HEK293 (cell line): ENCODE results near the gene HOXD11.

Source experiments
- CTCF ChIA-PET: fragments of 350-600 bp; formaldehyde crosslinking; extraction: SDS; loops from one replicate; lab custom pipeline; 2021; ENCODE audit warnings: antibody characterized with exemption; lab: Yijun Ruan, JAX
- POLR2A ChIA-PET: fragments of 300-600 bp; formaldehyde crosslinking; extraction: SDS; loops from one replicate; lab custom pipeline; 2020; ENCODE audit warnings: antibody characterized with exemption, inconsistent platforms; lab: Yijun Ruan, JAX
- H3K27ac ChIP-seq: fragments of 200-500 bp; sonication (Bioruptor generic); 2 replicates; pipeline ENCODE4 v1.5.1; 2014; ENCODE audit warnings: low read depth, low read length, control low read depth, inconsistent platforms; ENCODE audit errors: extremely low read depth
- H3K36me3 ChIP-seq, 2 experiments: fragments of 200-500 bp in 1 of 2; sonication (Bioruptor generic) in 1 of 2; 1 replicate in 1 of 2; 2 replicates in 1 of 2; pipeline ENCODE4 v1.5.1; 2014 to 2017; ENCODE audit warnings: inconsistent platforms in 2 of 2, low read length in 2 of 2; ENCODE audit not compliant: control insufficient read depth in 2 of 2, insufficient read depth in 1 of 2
- H3K4me1 ChIP-seq: fragments of 200-500 bp; sonication (Bioruptor generic); 2 replicates; pipeline ENCODE4 v1.5.1; 2014; ENCODE audit warnings: mild to moderate bottlenecking, low read length, inconsistent platforms; ENCODE audit not compliant: control insufficient read depth, insufficient read depth
- H3K4me3 ChIP-seq: 2 replicates; pipeline ENCODE4 v1.5.1; 2011; ENCODE audit warnings: low read depth, mild to moderate bottlenecking, control low read depth, low read length, moderate library complexity
- H3K9me3 ChIP-seq: fragments of 200-500 bp; sonication (Bioruptor generic); 2 replicates; pipeline ENCODE4 v1.5.1; 2014; ENCODE audit warnings: low read depth, low read length, inconsistent platforms; ENCODE audit not compliant: control insufficient read depth, insufficient read depth
- KLF17 ChIP-seq: fragments of 450-650 bp; formaldehyde crosslinking; IDR thresholded peaks from 2 replicates; pipeline ENCODE4 v1.5.1; 2016; ENCODE audit warnings: missing biosample characterization, missing genetic modification characterization
- ZNF16 ChIP-seq: fragments of 450-650 bp; formaldehyde crosslinking; IDR thresholded peaks from 2 replicates; pipeline ENCODE4 v1.5.1; 2016; ENCODE audit warnings: low read depth, missing biosample characterization, missing genetic modification characterization
- ZNF23 ChIP-seq: fragments of 450-650 bp; formaldehyde crosslinking; IDR thresholded peaks from 2 replicates; pipeline ENCODE4 v1.5.1; 2016; ENCODE audit warnings: missing biosample characterization, missing genetic modification characterization, borderline replicate concordance
- ZNF266 ChIP-seq: fragments of 450-650 bp; formaldehyde crosslinking; IDR thresholded peaks from 2 replicates; pipeline ENCODE4 v1.5.1; 2016; ENCODE audit warnings: missing biosample characterization, missing genetic modification characterization, low read depth
- ZNF48 ChIP-seq: fragments of 450-650 bp; formaldehyde crosslinking; IDR thresholded peaks from 2 replicates; pipeline ENCODE4 v1.5.1; 2016; ENCODE audit warnings: missing biosample characterization, missing genetic modification characterization
- ZNF549 ChIP-seq: fragments of 450-650 bp; IDR thresholded peaks from 2 replicates; pipeline ENCODE4 v1.5.1; 2018; ENCODE audit warnings: missing biosample characterization, missing genetic modification characterization, mild to moderate bottlenecking, inconsistent platforms, moderate library complexity
- ZNF747 ChIP-seq: fragments of 450-650 bp; formaldehyde crosslinking; IDR thresholded peaks from 2 replicates; pipeline ENCODE4 v1.5.1; 2016; ENCODE audit warnings: missing biosample characterization, missing genetic modification characterization
- ZNF768 ChIP-seq: fragments of 450-650 bp; formaldehyde crosslinking; IDR thresholded peaks from 2 replicates; pipeline ENCODE4 v1.5.1; 2018; ENCODE audit warnings: missing biosample characterization, mild to moderate bottlenecking, missing genetic modification characterization
- ZNF791 ChIP-seq: fragments of 450-650 bp; formaldehyde crosslinking; IDR thresholded peaks from 2 replicates; pipeline ENCODE4 v1.5.1; 2016; ENCODE audit warnings: missing biosample characterization, missing genetic modification characterization
- TF ChIP-seq, protein P1 (sequence below): fragments of 450-650 bp; formaldehyde crosslinking; IDR thresholded peaks from 2 replicates; pipeline ENCODE4 v1.5.1; 2017; ENCODE audit warnings: missing biosample characterization, mild to moderate bottlenecking, missing genetic modification characterization, moderate library complexity
- TF ChIP-seq, protein P2 (sequence below): fragments of 450-650 bp; formaldehyde crosslinking; IDR thresholded peaks from 2 replicates; pipeline ENCODE4; 2016; ENCODE audit warnings: missing biosample characterization, missing genetic modification characterization

The HOXD11 gene

GRCh38 chr2:176146101-176146500 lies 39.0 kb downstream of the HOXD11 start (continued):
- TF ChIP-seq ZNF16, result no peak
- TF ChIP-seq ZNF747 (tag by site-specific recombination), result no peak
- no peak for TF ChIP-seq ZNF266 (tag by site-specific recombination)
- TF ChIP-seq, all 188 proteins: peak for 21

DNA sequence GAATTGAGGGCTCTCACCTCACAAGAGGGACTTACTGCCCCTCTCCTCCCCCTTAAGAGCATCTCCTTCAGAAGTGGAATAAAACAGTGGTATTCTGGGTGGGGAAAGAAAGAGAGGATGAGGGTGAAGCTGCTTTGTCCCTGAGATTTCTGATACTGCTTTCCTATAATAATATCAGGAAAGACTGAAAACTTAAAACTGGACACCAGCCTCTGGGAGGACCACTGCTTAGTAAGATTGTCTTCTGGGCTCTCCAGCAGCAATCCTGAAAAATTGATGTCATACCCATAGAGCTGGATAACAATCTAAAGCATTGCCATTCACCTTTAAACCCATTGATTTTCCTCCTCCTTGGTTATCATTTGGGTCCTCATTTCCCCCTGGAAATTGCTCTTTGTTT lies 39.6 kb downstream of the HOXD11 start:
- CTCF ChIA-PET, result no interaction called here
- no peaks in the 10 kb centered on the region for H3K9me3 ChIP-seq
- H3K27ac ChIP-seq, result peak overlapping the region; percentile 29; the same call in 1 of the 2 replicates
- peaks cover 15% of the 10 kb centered on the region for H3K4me1 ChIP-seq
- peaks cover 0 to 18% of the 10 kb centered on the region in 2 experiments; a peak in 1 of 3 replicates for H3K36me3 ChIP-seq
- TF ChIP-seq ZNF48 (tag by site-specific recombination) (no peak), KLF17 (no peak), ZNF549 (no peak), ZNF791 (tag by site-specific recombination) (no peak), ZNF23 (tag by site-specific recombination) (no peak)
- H3K4me3 ChIP-seq, result no peak overlapping the region
- POLR2A ChIA-PET, result no interaction called here

DNA sequence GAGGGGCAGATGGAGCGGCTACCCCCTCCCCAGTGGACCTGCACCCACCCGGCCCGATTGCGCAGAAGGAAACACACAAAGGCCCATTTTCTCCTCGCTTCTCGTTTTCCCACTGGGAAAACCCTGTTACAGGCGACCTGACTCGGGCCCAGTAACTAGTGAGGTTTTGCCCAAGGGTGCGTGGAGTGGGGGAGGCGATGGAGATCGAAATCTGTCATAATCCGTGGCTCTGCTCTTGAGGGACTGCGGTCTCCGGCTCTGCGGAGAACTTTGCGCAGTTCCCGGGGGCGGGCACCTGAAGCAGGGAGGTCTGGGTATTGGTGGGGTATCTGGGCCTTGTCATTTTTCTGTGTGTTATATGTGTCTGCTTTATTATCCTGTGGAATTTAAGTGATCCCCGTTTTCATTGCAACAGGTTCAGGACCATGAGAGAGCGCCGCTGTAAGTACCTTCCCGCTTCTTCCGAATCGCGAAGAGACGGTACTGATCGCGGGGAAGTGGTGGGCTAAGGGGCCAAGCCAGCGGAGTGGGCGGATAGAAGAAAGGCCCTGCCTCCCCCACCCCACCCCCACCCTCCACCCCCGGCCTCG lies 40.2 kb downstream of the HOXD11 start:
- ChIA-PET POLR2A (no interaction called here), CTCF (no interaction called here)
- no peaks in the 10 kb centered on the region for H3K9me3 ChIP-seq
- TF ChIP-seq ZNF768 (tag by site-specific recombination), result no peak
- peaks cover 15% of the 10 kb centered on the region for H3K4me1 ChIP-seq
- H3K4me3 ChIP-seq, result no peak overlapping the region
- H3K36me3 ChIP-seq, result peaks cover 0 to 22% of the 10 kb centered on the region in 2 experiments; a peak in 1 of 3 replicates
- H3K27ac ChIP-seq, result no peak overlapping the region; the same call in 1 of the 2 replicates

- Histone ChIP-seq H3K27ac (no peak overlapping the region), H3K36me3 (peaks cover 0 to 28% of the 10 kb centered on the region in 2 experiments; a peak in 1 of 3 replicates), H3K9me3 (no peaks in the 10 kb centered on the region), H3K4me1 (peaks cover 18% of the 10 kb centered on the region), H3K4me3 (no peak overlapping the region)
- CTCF ChIA-PET, result interaction anchor here (0.7 to 1.2 kb wide), 2 partner anchors 307 to 407 kb away, joined by 3 read pairs; no protein-coding TSS in a partner anchor
- TF ChIP-seq, protein P1, sequence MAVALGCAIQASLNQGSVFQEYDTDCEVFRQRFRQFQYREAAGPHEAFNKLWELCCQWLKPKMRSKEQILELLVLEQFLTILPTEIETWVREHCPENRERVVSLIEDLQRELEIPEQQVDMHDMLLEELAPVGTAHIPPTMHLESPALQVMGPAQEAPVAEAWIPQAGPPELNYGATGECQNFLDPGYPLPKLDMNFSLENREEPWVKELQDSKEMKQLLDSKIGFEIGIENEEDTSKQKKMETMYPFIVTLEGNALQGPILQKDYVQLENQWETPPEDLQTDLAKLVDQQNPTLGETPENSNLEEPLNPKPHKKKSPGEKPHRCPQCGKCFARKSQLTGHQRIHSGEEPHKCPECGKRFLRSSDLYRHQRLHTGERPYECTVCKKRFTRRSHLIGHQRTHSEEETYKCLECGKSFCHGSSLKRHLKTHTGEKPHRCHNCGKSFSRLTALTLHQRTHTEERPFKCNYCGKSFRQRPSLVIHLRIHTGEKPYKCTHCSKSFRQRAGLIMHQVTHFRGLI (tag by site-specific recombination), result peak; percentile 71
- TF ChIP-seq, protein P2, sequence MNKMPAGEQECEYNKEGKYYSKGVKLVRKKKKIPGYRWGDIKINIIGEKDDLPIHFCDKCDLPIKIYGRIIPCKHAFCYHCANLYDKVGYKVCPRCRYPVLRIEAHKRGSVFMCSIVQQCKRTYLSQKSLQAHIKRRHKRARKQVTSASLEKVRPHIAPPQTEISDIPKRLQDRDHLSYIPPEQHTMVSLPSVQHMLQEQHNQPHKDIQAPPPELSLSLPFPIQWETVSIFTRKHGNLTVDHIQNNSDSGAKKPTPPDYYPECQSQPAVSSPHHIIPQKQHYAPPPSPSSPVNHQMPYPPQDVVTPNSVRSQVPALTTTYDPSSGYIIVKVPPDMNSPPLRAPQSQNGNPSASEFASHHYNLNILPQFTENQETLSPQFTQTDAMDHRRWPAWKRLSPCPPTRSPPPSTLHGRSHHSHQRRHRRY (tag by site-specific recombination), result no peak
- POLR2A ChIA-PET, result interaction anchor here (0.8 kb wide), 1 partner anchor 12 kb away, joined by 3 read pairs; no protein-coding TSS in a partner anchor
Observed at GRCh38 chr2:176147800-176148496, 40.9 kb downstream of the HOXD11 start.
